Measurements from ENCODE around the gene CNTN4. TPM values are rescaled to one million over a fixed set of nuclear protein-coding genes. Genes with fewer than 3 reads are reported as not detected.

CNTN4 gene
- total and polyA plus RNA-seq, 2 of the 8 experiments (the other 6 are each of a cell fraction or from before 2014, with no cell fraction given) = 0.41 to 2.2 TPM

GRCh38 chr3:2589336-2589969, 490.8 kb downstream of the CNTN4 start:
- no peaks in the 10 kb centered on the region for H3K27me3 ChIP-seq (replicated peaks in 1 of 4; ENCODE audit: control insufficient read depth in 3 of 4, extremely low read depth in 1 of 4, insufficient read depth in 3 of 4, low read length in 3 of 4)
- no peak overlapping the region for H3K4ac ChIP-seq (replicated peaks; ENCODE audit: insufficient read length, low read depth, low read length)
- H3K4me2 ChIP-seq (ENCODE audit: insufficient read depth in 1 of 2, low read depth in 2 of 2, low read length in 2 of 2) = no peak overlapping the region
- H3K23me2 ChIP-seq (ENCODE audit: low read depth, low read length) = no peaks in the 10 kb centered on the region
- no peak overlapping the region for H2AFZ ChIP-seq (ENCODE audit: low read length)
- no peak overlapping the region for H3K14ac ChIP-seq (ENCODE audit: insufficient read length)
- no peaks in the 10 kb centered on the region; a peak in 1 of 8 replicates for H3K36me3 ChIP-seq (ENCODE audit: control insufficient read depth in 2 of 4, insufficient read depth in 4 of 4, low read length in 3 of 4)
- ChIA-PET CTCF (ENCODE audit: partially characterized antibody) (no interaction called here), POLR2A (ENCODE audit: partially characterized antibody) (no interaction called here)
- H3K27ac ChIP-seq (ENCODE audit: low read depth, low read length) = no peak overlapping the region
- no peak for DNase-seq (ENCODE audit: low read depth in 1 of 2, low spot score in 2 of 2)
- H2BK120ac ChIP-seq (replicated peaks; ENCODE audit: low read depth, low read length) = no peak overlapping the region
- no peaks in the 10 kb centered on the region for H4K20me1 ChIP-seq (replicated peaks in 1 of 2; ENCODE audit: control insufficient read depth in 1 of 2, insufficient read depth in 2 of 2, low read length in 2 of 2)
- no peak overlapping the region for H4K91ac ChIP-seq (replicated peaks; ENCODE audit: insufficient read length, low read length)
- no peak overlapping the region for H3K18ac ChIP-seq (ENCODE audit: extremely low read depth, low read length)
- no peak overlapping the region for H3K4me3 ChIP-seq (ENCODE audit: extremely low read depth in 1 of 4, insufficient read depth in 2 of 4, low read depth in 3 of 4, low read length in 4 of 4)
- H2BK20ac ChIP-seq (ENCODE audit: low read length) = no peak overlapping the region
- H4K5ac ChIP-seq (ENCODE audit: insufficient read length, low read depth, low read length) = no peak overlapping the region
- H2BK12ac ChIP-seq (ENCODE audit: low read depth, low read length) = no peak overlapping the region
- H2BK15ac ChIP-seq (ENCODE audit: low read length) = no peak overlapping the region
- H3K9me3 ChIP-seq (ENCODE audit: insufficient read depth in 2 of 2, low read depth in 1 of 2, low read length in 1 of 2) = no peaks in the 10 kb centered on the region
- H3K79me1 ChIP-seq (ENCODE audit: low read depth, low read length) = no peaks in the 10 kb centered on the region
- no peak overlapping the region for H2AK5ac ChIP-seq (ENCODE audit: low read depth, low read length)
- no peaks in the 10 kb centered on the region for H3K4me1 ChIP-seq (replicated peaks in 1 of 4; ENCODE audit: control insufficient read depth in 3 of 4, insufficient read depth in 4 of 4, low read length in 3 of 4)
- no peak overlapping the region for H3K23ac ChIP-seq (ENCODE audit: insufficient read length)
- 94% methylated on average over 6 of the region's 6 CpGs; no CpG with 5 or more reads in 1 of the 2 experiments for WGBS, 2 experiments (ENCODE audit: extremely low coverage in 1 of 2, insufficient coverage in 1 of 2, insufficient read length in 1 of 2, insufficient replicate concordance in 2 of 2, low coverage in 1 of 2, low lambda C conversion rate in 2 of 2, missing lambda C conversion rate in 1 of 2)
- no peak overlapping the region for H3K9ac ChIP-seq (replicated peaks in 1 of 4; ENCODE audit: extremely low read depth in 1 of 4, low read depth in 3 of 4, low read length in 3 of 4)
- no peak for FAIRE-seq
- no peak overlapping the region for H3K56ac ChIP-seq (replicated peaks; ENCODE audit: insufficient read length, low read depth, low read length)
- peak overlapping the region; percentile 5; the same call in 1 of the 2 replicates for H4K8ac ChIP-seq (ENCODE audit: extremely low read depth, insufficient read depth, low read length)
- no peaks in the 10 kb centered on the region for H3K79me2 ChIP-seq (ENCODE audit: control insufficient read depth in 1 of 2, insufficient read depth in 2 of 2, low read length in 2 of 2)
- H2BK5ac ChIP-seq (ENCODE audit: low read depth, low read length) = no peak overlapping the region
- TF ChIP-seq BCL11A (IDR thresholded peaks at IDR 0.05; ENCODE audit: low read depth in 2 of 2, low read length in 2 of 2) (no peak), SUZ12 (IDR thresholded peaks at IDR 0.05; ENCODE audit: low read length) (no peak), HDAC6 (IDR thresholded peaks at IDR 0.05; ENCODE audit: low read depth, low read length) (no peak), E2F6 (IDR thresholded peaks at IDR 0.05) (no peak), SP4 (IDR thresholded peaks at IDR 0.05; ENCODE audit: low read length) (no peak), TAF1 (IDR thresholded peaks at IDR 0.05; ENCODE audit: low read depth, low read length) (no peak), TAF7 (optimal IDR thresholded peaks at IDR 0.05; ENCODE audit: borderline replicate concordance, low read depth, low read length) (no peak), CHD2 (IDR thresholded peaks at IDR 0.05; ENCODE audit: low read length) (no peak), NANOG (IDR thresholded peaks at IDR 0.05; ENCODE audit: insufficient read depth, low read depth, low read length, poor library complexity, severe bottlenecking) (no peak), NRF1 (IDR thresholded peaks at IDR 0.05; ENCODE audit: low read depth, low read length) (no peak), POU5F1 (IDR thresholded peaks at IDR 0.05; ENCODE audit: low read depth, low read length) (no peak), CHD1 (IDR thresholded peaks at IDR 0.05; ENCODE audit: low read depth, low read length) (no peak), MAX (IDR thresholded peaks at IDR 0.05) (no peak)
